GM12801 (cell line): Measurements from ENCODE around the gene TPGS2.

Experiments used
- CTCF ChIP-seq: IDR thresholded peaks from one replicate; pipeline ENCODE4 v1.5.1; 2011; ENCODE audit warnings: control low read depth; ENCODE audit not compliant: insufficient read length; ENCODE audit errors: extremely low read depth

Gene TPGS2

GRCh38 chr18:36771245-36771644 is 57.6 kb downstream of the TPGS2 start:
- no peak for TF ChIP-seq CTCF

GRCh38 chr18:36770315-36770946 is 58.4 kb downstream of the TPGS2 start:
- TF ChIP-seq CTCF, result no peak

GRCh38 chr18:36769611-36770314 is 59.0 kb downstream of the TPGS2 start:
- TF ChIP-seq CTCF, result no peak

GRCh38 chr18:36769172-36769571 is 59.6 kb downstream of the TPGS2 start:
- no peak for TF ChIP-seq CTCF

- TF ChIP-seq CTCF, result no peak
Measured at GRCh38 chr18:36766836-36767235, 62.0 kb downstream of the TPGS2 start.

- no peak for TF ChIP-seq CTCF
Measured at GRCh38 chr18:36762074-36762473, 66.7 kb downstream of the TPGS2 start.

- TF ChIP-seq CTCF, result no peak
Measured at GRCh38 chr18:36761186-36761698, 67.6 kb downstream of the TPGS2 start.
